ENCODE results near the gene ZBTB20.

GRCh38 chr3:114714237-114714636, 432.9 kb downstream of the ZBTB20 start:
- TF ChIP-seq CTCF (conservative IDR thresholded peaks at IDR 0.05; ENCODE audit: low read depth, low read length) (no peak), POLR2A (IDR thresholded peaks at IDR 0.05; ENCODE audit: low read depth, low read length) (no peak), CEBPB (IDR thresholded peaks at IDR 0.05; ENCODE audit: low read depth, low read length) (no peak), NFE2L2 (IDR thresholded peaks at IDR 0.05; ENCODE audit: low read depth, low read length) (no peak), SMC3 (IDR thresholded peaks at IDR 0.05; ENCODE audit: low read depth, low read length) (no peak), BHLHE40 (IDR thresholded peaks at IDR 0.05; ENCODE audit: low read depth, low read length) (no peak), RCOR1 (IDR thresholded peaks at IDR 0.05; ENCODE audit: insufficient replicate concordance, low read length) (no peak), FOS (IDR thresholded peaks at IDR 0.05; ENCODE audit: low read depth, low read length) (no peak), RAD21 (IDR thresholded peaks at IDR 0.05; ENCODE audit: low read length) (no peak), MAFK (IDR thresholded peaks at IDR 0.05; ENCODE audit: low read depth, low read length) (no peak), RFX5 (IDR thresholded peaks at IDR 0.05; ENCODE audit: low read depth, low read length) (no peak), CHD1 (IDR thresholded peaks at IDR 0.05; ENCODE audit: low read depth, low read length) (no peak)
- TF ChIP-seq, protein P1, sequence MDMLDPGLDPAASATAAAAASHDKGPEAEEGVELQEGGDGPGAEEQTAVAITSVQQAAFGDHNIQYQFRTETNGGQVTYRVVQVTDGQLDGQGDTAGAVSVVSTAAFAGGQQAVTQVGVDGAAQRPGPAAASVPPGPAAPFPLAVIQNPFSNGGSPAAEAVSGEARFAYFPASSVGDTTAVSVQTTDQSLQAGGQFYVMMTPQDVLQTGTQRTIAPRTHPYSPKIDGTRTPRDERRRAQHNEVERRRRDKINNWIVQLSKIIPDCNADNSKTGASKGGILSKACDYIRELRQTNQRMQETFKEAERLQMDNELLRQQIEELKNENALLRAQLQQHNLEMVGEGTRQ (IDR thresholded peaks at IDR 0.05; ENCODE audit: low read depth, low read length) = no peak
- TF ChIP-seq, protein P2, sequence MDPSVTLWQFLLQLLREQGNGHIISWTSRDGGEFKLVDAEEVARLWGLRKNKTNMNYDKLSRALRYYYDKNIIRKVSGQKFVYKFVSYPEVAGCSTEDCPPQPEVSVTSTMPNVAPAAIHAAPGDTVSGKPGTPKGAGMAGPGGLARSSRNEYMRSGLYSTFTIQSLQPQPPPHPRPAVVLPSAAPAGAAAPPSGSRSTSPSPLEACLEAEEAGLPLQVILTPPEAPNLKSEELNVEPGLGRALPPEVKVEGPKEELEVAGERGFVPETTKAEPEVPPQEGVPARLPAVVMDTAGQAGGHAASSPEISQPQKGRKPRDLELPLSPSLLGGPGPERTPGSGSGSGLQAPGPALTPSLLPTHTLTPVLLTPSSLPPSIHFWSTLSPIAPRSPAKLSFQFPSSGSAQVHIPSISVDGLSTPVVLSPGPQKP (IDR thresholded peaks at IDR 0.05; ENCODE audit: borderline replicate concordance, low read depth, low read length) = no peak

Data from IMR-90 (cell line).